ENCODE results near the gene MAML2. TPM values are rescaled to one million over a fixed set of nuclear protein-coding genes. Genes with fewer than 3 reads are reported as not detected.

Gene MAML2
- total RNA-seq, 2 experiments from 2014 or later, result 11.8 to 12.5 TPM

DNA sequence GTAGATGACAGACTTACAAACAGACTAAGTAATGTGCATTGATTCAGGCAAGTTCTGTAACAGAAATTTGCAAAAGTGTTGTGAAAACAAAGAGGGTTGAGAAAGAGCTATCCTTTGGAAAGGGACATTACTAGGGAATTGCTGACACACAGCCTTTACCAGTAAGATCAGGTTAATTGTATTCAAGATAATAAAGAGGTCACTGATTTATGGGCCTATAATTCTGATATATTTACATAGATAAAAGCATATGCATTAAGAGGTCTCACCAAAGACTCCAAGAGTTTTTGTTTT is 138.7 kb downstream of the MAML2 start:
- peak overlapping the region; percentile 63 for H3K4me3 Mint-ChIP-seq
- DNase-seq, result no peak
- H3K4me1 Mint-ChIP-seq (ENCODE audit: low read depth), result peaks cover 87% of the 10 kb centered on the region
- intact Hi-C loops (cut with micrococcal nuclease), result loop anchor here (2.0 kb wide), 1 partner anchor 190 kb away; no protein-coding TSS in a partner anchor
- no peaks in the 10 kb centered on the region for H3K9me3 Mint-ChIP-seq
- H3K36me3 Mint-ChIP-seq (ENCODE audit: low read depth), result peaks cover 17% of the 10 kb centered on the region
- no peak for ATAC-seq
- POLR2A ChIA-PET, result no interaction called here
- peak overlapping the region; percentile 89 for H3K27ac Mint-ChIP-seq
- CTCF ChIA-PET, result interaction anchor here (1.0 to 2.1 kb wide), 3 partner anchors 15 to 139 kb away, joined by 3 to 7 read pairs (median 6); partner anchors contain the start of gene MAML2
- TF ChIP-seq, protein P1, sequence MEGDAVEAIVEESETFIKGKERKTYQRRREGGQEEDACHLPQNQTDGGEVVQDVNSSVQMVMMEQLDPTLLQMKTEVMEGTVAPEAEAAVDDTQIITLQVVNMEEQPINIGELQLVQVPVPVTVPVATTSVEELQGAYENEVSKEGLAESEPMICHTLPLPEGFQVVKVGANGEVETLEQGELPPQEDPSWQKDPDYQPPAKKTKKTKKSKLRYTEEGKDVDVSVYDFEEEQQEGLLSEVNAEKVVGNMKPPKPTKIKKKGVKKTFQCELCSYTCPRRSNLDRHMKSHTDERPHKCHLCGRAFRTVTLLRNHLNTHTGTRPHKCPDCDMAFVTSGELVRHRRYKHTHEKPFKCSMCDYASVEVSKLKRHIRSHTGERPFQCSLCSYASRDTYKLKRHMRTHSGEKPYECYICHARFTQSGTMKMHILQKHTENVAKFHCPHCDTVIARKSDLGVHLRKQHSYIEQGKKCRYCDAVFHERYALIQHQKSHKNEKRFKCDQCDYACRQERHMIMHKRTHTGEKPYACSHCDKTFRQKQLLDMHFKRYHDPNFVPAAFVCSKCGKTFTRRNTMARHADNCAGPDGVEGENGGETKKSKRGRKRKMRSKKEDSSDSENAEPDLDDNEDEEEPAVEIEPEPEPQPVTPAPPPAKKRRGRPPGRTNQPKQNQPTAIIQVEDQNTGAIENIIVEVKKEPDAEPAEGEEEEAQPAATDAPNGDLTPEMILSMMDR (IDR thresholded peaks at IDR 0.05), result no peak
- no peaks in the 10 kb centered on the region for H3K27me3 Mint-ChIP-seq

DNA sequence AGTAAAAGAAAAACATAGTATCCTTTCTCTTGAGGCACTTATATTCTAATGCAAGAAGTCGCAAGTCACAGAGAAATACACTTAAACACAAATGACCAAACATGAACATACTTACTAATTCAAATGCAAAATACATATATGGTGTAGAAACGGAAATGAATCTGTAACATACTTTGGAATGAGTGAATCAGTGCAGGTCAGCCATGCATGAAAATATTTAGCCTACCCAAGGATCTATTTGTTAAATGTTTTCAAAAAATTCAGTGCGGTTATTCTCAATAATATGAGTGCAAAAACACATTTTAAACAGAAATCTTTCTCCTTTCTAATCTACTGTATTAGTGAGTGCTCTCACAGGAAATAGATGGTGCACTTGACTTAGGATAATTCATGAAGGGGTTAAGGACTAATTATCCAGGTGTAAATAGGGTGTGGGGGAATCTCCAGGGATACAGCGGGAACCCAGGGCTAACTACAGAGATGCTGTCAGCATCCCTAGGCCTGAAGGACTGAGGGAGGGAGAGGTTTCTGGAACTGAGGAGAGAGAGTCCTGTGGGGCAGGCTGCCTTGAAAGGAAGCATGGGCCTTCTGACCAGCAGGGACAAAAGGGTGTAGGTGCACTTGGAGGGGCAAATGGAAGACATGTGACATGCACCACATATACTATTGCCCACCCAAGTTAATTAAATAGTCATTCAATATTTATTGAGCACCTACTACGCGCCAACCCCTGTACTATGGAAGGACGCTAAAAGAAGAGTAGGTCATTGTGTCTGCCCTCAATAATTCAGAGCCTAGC is 139.2 kb downstream of the MAML2 start:
- Mint-ChIP-seq H3K4me3 (peak overlapping the region; percentile 63), H3K27ac (peak overlapping the region; percentile 89), H3K36me3 (ENCODE audit: low read depth) (peaks cover 20% of the 10 kb centered on the region), H3K9me3 (no peaks in the 10 kb centered on the region), H3K4me1 (ENCODE audit: low read depth) (peaks cover 85% of the 10 kb centered on the region), H3K27me3 (no peaks in the 10 kb centered on the region)
- POLR2A ChIA-PET, result no interaction called here
- intact Hi-C loops (cut with micrococcal nuclease), result loop anchor here (2.0 kb wide), 1 partner anchor 189 kb away; no protein-coding TSS in a partner anchor
- CTCF ChIA-PET, result interaction anchor here (1.8 kb wide), 1 partner anchor 10 kb away, joined by 7 read pairs; no protein-coding TSS in a partner anchor
- DNase-seq (no peak), ATAC-seq (no peak)
- TF ChIP-seq, protein P1 (IDR thresholded peaks at IDR 0.05), result no peak

DNA sequence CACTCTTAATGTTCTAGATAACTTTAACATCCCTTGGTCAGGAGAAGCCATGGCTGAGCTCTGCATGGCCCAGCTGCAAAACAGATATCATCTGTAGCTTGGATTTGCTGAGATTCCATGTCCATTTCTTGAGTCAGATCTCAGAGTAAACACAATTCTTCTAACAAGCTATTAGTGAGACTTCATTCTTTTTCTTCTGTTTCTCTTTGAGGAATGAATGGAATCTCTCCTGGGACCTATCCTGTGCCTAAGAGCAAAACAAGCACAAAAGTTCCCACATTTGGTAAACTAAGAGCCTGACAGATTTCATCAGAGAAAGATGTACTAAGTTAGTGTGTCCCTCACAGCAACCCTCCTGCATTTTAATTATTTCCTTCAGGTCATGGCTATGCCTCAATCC is 142.8 kb downstream of the MAML2 start:
- Mint-ChIP-seq H3K27me3 (no peaks in the 10 kb centered on the region), H3K36me3 (ENCODE audit: low read depth) (peaks cover 36% of the 10 kb centered on the region), H3K27ac (peak overlapping the region; percentile 90), H3K4me1 (ENCODE audit: low read depth) (peaks cover 85% of the 10 kb centered on the region), H3K9me3 (no peaks in the 10 kb centered on the region), H3K4me3 (no peak overlapping the region)
- no peak for ATAC-seq
- intact Hi-C loops (cut with micrococcal nuclease), result no loop called here
- ChIA-PET CTCF (interaction anchor here (1.1 to 1.6 kb wide), 2 partner anchors 11 to 50 kb away, joined by 4 read pairs; no protein-coding TSS in a partner anchor), POLR2A (interaction anchor here (0.7 to 1.6 kb wide), 3 partner anchors 11 to 141 kb away, joined by 3 to 4 read pairs (median 3); no protein-coding TSS in a partner anchor)
- TF ChIP-seq, protein P1 (IDR thresholded peaks at IDR 0.05), result no peak
- no peak for DNase-seq

DNA sequence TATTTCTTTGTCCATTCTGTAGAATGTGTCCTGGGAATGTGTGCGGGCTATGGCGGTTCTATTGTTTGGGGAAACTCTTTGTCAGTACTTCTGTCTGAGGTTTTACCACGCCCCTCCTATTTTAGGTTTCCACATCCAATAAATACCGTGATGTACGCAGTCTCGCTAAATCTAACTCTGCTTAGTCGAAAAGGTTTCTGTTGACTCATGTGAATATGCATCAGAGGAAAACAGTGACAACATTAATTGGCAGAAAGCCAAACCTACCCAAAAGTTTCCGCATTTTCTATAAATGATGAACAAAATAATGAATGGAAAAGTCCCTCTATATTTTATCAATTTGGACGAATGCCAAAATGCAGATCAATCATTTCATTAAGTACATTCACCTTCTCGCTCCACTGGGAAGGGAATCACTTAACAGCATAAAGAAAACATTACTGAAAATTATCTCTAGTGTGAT is 143.4 kb downstream of the MAML2 start:
- Mint-ChIP-seq H3K27ac (peak overlapping the region; percentile 90), H3K4me3 (peak overlapping the region; percentile 25), H3K9me3 (no peaks in the 10 kb centered on the region), H3K27me3 (no peaks in the 10 kb centered on the region), H3K4me1 (ENCODE audit: low read depth) (peaks cover 85% of the 10 kb centered on the region), H3K36me3 (ENCODE audit: low read depth) (peaks cover 36% of the 10 kb centered on the region)
- DNase-seq, result peak; percentile 48
- ATAC-seq, result peak; percentile 63
- TF ChIP-seq, protein P1 (IDR thresholded peaks at IDR 0.05), result no peak
- CTCF ChIA-PET, result no interaction called here
- intact Hi-C loops (cut with micrococcal nuclease), result no loop called here
- POLR2A ChIA-PET, result no interaction called here

Measured in activated CD8-positive, alpha-beta T cell treated with anti-CD3 and anti-CD28 coated beads for 36 hours (primary cell).